Muscle of arm (tissue), 12 donors: Measurements from ENCODE around the gene TGM1. TPM values are rescaled to one million over a fixed set of nuclear protein-coding genes. Genes with fewer than 3 reads are reported as not detected.
A peak's percentile ranks its signal among the peaks of the same experiment; 100 is the strongest.
"Not testable (repeated sequence)": the region's sequence is repeated elsewhere in the genome, so short reads cannot be mapped to it uniquely, and the experiment has no call there.

Experiments
- DNase-seq: peaks from one replicate; pipeline ENCODE4 v3.0.0-alpha.2; 2013
- polyA plus RNA-seq, 12 donors: library from polyadenylated mRNA; unstranded; fragments of 120-200 nt; gene quantifications; one replicate each; pipeline ENCODE4 v1.2.1, GENCODE V29; 2013; ENCODE audit not compliant: insufficient read length in 12 of 12

Gene TGM1
- polyA plus RNA-seq, 12 donors: 0.64 to 7.2 (median 1.4) TPM; not detected in 2

- DNase-seq: no peak
These were observed 28.6 kb downstream of the TGM1 start for GRCh38 chr14:24234095-24235005.

- no peak for DNase-seq
These were observed 29.5 kb downstream of the TGM1 start for GRCh38 chr14:24233538-24233866.

GRCh38 chr14:24232645-24233537 is 30.1 kb downstream of the TGM1 start, which contains the start of gene GMPR2:
Gene GMPR2 (plus strand): TSS chr14:24232929. CDS start chr14:24233254, 325 bp downstream.
- DNase-seq: no peak

GRCh38 chr14:24232121-24232644 is 30.8 kb downstream of the TGM1 start, which contains the start of gene NEDD8:
Gene NEDD8 (minus strand): TSS chr14:24232367. CDS start chr14:24232267, 100 bp downstream.
- peak; percentile 92 for DNase-seq

DNA sequence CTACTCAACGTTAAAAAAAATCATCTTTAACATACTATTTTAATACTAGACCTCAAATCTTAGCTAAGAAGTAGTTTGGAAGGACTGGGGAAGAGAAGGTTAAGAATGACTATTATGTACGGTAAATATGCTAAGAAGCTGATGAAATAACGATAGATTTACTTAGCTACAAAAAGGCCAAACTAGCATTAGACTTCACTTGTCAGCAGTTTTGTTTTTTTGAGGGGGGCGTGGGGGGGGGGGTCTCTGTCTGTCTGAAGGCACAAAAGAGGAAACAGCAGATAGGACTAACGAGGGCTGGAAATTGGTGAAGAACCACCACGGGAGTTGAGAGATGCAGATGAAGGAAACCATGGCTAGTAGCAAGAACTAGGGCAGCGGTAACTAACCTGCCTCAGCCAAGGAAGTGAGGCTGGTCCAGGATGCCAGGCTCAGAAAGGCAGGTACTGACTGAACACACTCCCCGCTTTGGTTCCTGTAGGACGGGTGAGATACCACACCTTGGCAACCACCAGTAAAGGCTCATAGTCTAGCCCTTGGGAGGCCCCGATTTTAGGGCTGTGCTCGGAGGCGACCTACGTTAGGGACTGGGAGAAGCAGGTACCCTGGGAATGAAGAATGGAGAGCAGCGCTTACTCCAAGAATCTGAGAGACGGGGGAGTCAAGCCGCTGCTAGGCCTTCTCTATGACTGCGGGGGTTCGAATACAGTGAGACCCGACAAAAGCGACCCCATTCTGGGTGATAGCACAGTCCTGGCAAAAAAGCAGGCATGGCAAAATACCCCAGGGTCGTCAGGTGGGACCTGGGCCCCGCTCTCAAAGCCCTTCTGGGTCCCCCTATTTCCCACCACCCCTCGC is 31.5 kb downstream of the TGM1 start:
- no peak for DNase-seq

DNA sequence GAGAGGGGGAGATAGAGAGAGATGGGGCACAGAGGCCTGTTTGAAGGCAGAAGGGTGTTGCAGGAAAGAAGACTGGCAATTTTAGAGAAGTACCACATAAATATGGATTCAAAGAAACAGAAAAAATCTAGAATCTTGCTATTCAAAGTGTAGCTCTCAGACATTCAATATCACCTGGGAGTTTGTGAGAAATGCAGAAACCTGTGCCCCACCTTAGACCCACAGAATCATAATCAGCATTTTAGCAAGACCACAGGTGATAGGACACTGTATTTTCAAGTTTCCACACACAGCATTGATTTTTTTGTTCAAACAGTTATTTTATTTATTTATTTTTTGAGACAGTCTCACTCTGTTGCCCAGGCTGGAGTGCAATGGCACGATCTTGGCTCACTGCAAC is 34.1 kb downstream of the TGM1 start:
- DNase-seq: no peak

- no peak for DNase-seq
These were observed 36.5 kb downstream of the TGM1 start for GRCh38 chr14:24226473-24226872.

DNA sequence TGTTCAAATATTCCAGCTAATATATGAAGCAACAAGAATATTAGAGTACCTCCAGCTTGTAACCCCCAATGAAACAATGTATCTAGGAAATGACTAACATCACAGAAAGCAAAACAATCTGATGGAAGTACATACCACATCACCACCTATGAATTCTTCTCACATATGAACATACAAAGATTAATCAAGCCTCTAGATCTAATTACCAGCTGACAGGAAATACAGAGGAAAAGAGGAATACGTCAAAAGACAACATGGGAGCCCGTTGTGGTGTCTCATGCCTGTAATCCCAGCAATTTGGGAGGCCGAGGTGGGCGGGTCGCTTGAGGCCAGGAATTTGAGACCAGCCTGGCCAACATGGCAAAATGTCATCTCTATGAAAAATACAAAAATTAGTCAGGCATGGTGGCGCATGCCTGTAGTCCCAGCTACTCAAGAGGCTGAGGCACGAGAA is 38.3 kb downstream of the TGM1 start:
- no peak for DNase-seq

DNA sequence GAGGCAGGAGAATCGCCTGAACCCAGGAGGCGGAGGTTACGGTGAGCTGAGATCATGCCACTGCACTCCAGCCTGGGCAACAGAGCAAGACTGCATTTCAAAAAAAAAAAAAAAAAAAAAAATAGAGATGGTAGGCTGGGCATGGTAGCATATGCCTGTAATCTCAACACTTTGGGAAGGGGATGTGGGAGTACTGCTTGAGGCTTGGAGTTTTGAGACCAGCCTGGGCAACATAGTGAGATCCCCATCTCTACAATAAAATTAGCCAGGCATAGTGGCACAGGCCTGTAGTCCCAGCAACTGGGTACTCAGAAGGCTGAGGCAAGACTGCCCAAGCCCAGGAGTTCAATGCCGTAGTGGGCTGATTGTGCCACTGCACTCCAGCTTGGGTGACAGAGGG is 40.0 kb downstream of the TGM1 start:
- not testable (repeated sequence) for DNase-seq

DNA sequence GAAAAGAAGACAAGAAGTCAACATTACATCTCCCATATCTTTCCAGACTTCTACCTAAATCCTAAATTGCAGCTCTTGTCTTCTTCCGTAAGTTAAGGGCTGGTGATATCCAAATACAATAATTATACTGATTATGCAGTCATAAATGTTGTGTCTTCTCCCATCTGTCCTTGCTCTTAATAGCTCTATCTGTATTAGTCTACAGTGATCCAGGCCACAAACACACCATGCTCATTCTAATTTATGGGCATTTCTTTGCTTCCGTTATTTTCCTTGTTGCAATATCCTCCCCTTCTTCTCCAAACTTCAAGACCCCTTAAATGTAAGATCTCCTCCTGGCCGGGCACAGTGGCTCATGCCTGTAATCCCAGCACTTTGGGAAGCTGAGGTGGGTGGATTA is 43.5 kb downstream of the TGM1 start:
- DNase-seq: no peak

DNA sequence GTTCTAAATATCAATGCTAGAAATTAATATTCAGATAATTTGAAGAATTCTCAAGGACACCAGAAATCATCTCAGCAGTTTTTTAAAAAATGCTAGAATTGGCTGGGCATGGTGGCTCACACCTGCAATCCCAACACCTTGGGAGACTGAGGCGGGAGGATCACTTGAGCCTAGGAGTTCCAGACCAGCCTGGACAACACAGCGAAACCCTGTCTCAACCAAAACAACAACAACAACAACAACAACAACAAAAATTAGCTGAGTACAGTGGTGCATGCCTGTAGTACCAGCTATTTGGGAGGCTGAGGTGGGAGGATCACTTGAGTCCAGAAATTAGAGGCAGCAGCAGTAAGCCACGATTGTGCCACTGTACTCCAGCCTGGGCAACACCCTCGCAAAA is 43.9 kb downstream of the TGM1 start:
- no peak for DNase-seq

GRCh38 chr14:24216876-24217275 is 46.1 kb downstream of the TGM1 start:
- not testable (repeated sequence) for DNase-seq

GRCh38 chr14:24216345-24216699 is 46.7 kb downstream of the TGM1 start:
- DNase-seq: no peak

GRCh38 chr14:24215495-24216344 is 47.3 kb downstream of the TGM1 start, which contains the start of gene MDP1:
Gene MDP1 (minus strand): TSS chr14:24216066. CDS start chr14:24215955, 111 bp downstream.
- DNase-seq: peak; percentile 88

- no peak for DNase-seq
These were observed 48.9 kb downstream of the TGM1 start for GRCh38 chr14:24213866-24214662.

DNA sequence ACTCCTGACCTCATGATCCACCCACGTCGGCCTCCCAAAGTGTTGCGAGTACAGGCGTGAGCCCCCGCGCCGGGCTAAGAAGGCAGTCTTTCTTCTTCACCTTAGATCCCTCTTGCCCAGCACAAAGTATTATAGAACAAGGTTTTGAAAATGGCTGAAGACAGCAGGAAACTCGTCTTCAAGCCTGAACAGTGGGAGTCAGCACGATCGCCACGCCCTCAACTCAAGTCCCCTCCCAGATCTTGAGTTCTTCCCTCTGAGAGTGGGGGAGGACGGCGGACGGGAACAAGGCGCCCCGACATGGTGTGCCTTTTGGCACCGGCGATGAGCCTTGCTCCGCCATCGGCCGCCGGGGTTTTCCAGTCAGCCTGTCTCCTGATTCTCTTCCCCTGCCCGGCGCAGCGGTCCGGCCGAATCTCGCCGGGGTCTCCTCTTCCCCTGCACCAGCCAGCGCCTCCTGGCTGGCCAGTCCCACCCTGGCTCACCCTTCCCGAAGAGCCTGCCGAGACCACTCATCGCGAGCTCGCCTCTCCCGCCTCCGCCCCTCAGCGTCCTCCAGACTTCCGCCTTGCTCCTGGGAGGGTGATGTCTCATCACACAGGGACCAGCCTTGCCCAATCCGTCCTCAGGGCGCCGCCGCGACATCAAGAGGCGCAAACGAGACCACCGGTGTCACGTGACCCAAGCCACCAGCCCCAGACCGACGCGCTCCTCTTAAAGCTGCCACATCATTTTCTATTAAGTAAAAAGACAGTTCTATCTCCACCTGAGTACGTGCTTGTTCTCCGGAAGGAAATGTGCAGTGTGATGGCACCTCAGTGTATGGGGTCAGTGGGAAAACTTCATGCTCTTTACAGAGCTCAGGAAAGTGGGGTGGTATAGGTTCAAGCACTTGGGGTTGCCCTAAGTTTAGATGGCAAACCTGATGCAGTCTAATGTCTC is 49.8 kb downstream of the TGM1 start, which contains the start of gene CHMP4A:
TSS of gene CHMP4A (minus strand) at position 565 of the 942 bp plus-strand sequence. CDS start at position 516, 49 bp downstream.
- DNase-seq: peak; percentile 96

GRCh38 chr14:24211311-24211710 is 51.7 kb downstream of the TGM1 start:
- DNase-seq: no peak

DNA sequence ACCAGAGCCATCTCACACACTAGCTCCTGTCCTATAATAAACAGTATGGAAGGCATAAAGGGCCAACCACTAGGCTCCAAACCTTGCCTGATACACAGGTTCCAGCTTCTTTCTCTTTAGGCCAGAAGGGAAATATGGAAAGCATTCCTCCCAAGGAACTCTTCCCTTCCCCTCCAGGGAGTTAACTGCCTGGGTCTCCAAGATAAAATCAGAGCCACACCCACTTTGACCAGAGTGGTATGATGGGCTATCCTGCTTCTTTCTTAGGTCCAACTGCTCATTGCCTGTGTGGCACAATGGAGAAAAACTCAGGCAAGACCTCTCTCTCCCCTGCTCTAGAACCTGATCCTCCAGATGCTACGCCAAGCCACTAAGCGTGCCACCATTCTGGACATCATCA is 55.4 kb downstream of the TGM1 start:
- no peak for DNase-seq
